Endothelial cell of umbilical vein (primary cell): Measurements from ENCODE around the gene VGLL4.

Experiments
- EZH2 ChIP-seq: IDR thresholded peaks from 2 replicates; pipeline ENCODE4 v1.6.1; 2012; ENCODE audit warnings: borderline replicate concordance, low read depth, mild to moderate bottlenecking, moderate library complexity, low read length, inconsistent platforms; ENCODE audit not compliant: severe bottlenecking
- FOS ChIP-seq: IDR thresholded peaks from 2 replicates; pipeline ENCODE4 v1.6.1; 2011; ENCODE audit warnings: mild to moderate bottlenecking, low read length, moderate library complexity, borderline replicate concordance; ENCODE audit not compliant: insufficient read depth
- GATA2 ChIP-seq: IDR thresholded peaks from 2 replicates; pipeline ENCODE4 v1.7.0; 2011; ENCODE audit warnings: low read depth, mild to moderate bottlenecking, moderate library complexity, mixed read lengths, low read length; ENCODE audit not compliant: insufficient read length, insufficient read depth
- JUN ChIP-seq: IDR thresholded peaks from 2 replicates; pipeline ENCODE4 v1.6.1; 2011; ENCODE audit warnings: borderline replicate concordance, low read depth; ENCODE audit not compliant: insufficient read length, insufficient read depth
- POLR2A ChIP-seq: IDR thresholded peaks from 2 replicates; pipeline ENCODE4 v1.6.1; 2012; ENCODE audit warnings: low read depth, mild to moderate bottlenecking, control low read depth, low read length
- POLR2AphosphoS5 ChIP-seq: IDR thresholded peaks from 2 replicates; pipeline ENCODE4 v1.6.1; 2012; ENCODE audit warnings: low read depth, mild to moderate bottlenecking, control low read depth, low read length, moderate library complexity; ENCODE audit not compliant: insufficient read depth
- TF ChIP-seq, protein P1 (sequence below), 2 donors: IDR thresholded peaks; 1 replicate in 1 of 2; 2 replicates in 1 of 2; pipeline ENCODE4 v1.5.1; 2011; ENCODE audit warnings: low read length in 2 of 2, mild to moderate bottlenecking in 2 of 2, moderate library complexity in 2 of 2, control low read depth in 1 of 2, inconsistent platforms in 1 of 2, low read depth in 1 of 2; ENCODE audit not compliant: insufficient read depth in 1 of 2; ENCODE audit errors: extremely low read depth in 1 of 2
- TF ChIP-seq, protein P2 (sequence below): IDR thresholded peaks from 2 replicates; pipeline ENCODE4 v1.6.1; 2011; ENCODE audit not compliant: insufficient read depth, insufficient read length

DNA sequence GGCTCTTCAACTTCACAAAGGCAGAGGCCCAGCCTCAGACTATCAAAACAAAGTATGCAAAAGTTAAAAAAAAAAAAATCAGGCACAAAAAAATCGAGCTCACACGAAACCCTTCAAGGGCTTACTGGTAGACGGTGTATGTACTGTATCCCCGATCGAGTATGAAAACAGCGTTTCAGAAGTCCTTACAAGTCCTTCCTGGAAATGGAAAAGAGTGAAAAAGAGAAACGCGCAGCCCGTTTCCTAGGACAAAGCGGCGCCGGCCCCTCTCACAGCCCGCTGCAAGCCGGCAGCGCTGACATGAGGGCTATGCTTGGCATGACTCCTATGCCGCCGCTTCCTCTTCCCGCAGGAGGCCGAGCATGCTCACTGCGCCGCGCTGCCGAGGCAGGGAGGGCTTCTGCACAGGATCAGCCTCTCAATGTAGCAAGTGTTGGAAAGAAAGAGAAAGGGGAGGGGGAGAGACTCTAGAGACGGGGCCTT is at the start of gene VGLL4:
- TF ChIP-seq POLR2A (peak; percentile 95), JUN (no peak), POLR2AphosphoS5 (peak; percentile 88), FOS (no peak), EZH2 (no peak), GATA2 (no peak)
- TF ChIP-seq, protein P1, sequence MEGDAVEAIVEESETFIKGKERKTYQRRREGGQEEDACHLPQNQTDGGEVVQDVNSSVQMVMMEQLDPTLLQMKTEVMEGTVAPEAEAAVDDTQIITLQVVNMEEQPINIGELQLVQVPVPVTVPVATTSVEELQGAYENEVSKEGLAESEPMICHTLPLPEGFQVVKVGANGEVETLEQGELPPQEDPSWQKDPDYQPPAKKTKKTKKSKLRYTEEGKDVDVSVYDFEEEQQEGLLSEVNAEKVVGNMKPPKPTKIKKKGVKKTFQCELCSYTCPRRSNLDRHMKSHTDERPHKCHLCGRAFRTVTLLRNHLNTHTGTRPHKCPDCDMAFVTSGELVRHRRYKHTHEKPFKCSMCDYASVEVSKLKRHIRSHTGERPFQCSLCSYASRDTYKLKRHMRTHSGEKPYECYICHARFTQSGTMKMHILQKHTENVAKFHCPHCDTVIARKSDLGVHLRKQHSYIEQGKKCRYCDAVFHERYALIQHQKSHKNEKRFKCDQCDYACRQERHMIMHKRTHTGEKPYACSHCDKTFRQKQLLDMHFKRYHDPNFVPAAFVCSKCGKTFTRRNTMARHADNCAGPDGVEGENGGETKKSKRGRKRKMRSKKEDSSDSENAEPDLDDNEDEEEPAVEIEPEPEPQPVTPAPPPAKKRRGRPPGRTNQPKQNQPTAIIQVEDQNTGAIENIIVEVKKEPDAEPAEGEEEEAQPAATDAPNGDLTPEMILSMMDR (IDR thresholded peaks at IDR 0.05; ENCODE audit: extremely low read depth in 1 of 2, insufficient read depth in 1 of 2, low read depth in 1 of 2, low read length in 2 of 2), result peak in 1 of 2 donors; percentile 4
- TF ChIP-seq, protein P2, sequence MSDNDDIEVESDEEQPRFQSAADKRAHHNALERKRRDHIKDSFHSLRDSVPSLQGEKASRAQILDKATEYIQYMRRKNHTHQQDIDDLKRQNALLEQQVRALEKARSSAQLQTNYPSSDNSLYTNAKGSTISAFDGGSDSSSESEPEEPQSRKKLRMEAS, result no peak
